Panc1 (cell line): ENCODE results near the gene ME2.

ENCODE experiments used
- POLR2AphosphoS5 ChIP-seq: IDR thresholded peaks from 2 replicates; pipeline ENCODE4 v1.6.1; 2012; ENCODE audit warnings: mild to moderate bottlenecking, low read depth, low read length, moderate library complexity
- REST ChIP-seq, 2 experiments: IDR thresholded peaks; 2 replicates each; pipeline ENCODE4 v1.6.1; 2011 to 2012; ENCODE audit warnings: low read depth in 2 of 2, control low read depth in 1 of 2, low read length in 1 of 2, mild to moderate bottlenecking in 1 of 2, moderate library complexity in 1 of 2; ENCODE audit not compliant: insufficient read depth in 1 of 2
- SIN3A ChIP-seq: IDR thresholded peaks from 2 replicates; pipeline ENCODE4 v1.6.1; 2012; ENCODE audit warnings: low read depth, mild to moderate bottlenecking, low read length, moderate library complexity, borderline replicate concordance; ENCODE audit not compliant: insufficient read depth
- TCF7L2 ChIP-seq: IDR thresholded peaks from 2 replicates; pipeline ENCODE4 v1.6.1; 2011; ENCODE audit warnings: mild to moderate bottlenecking, low read depth, low read length, inconsistent platforms
- TF ChIP-seq, protein P1 (sequence below): fragments of 450-650 bp; IDR thresholded peaks from 2 replicates; pipeline ENCODE4 v1.5.1; 2017; ENCODE audit warnings: mild to moderate bottlenecking

- TF ChIP-seq, protein P1, sequence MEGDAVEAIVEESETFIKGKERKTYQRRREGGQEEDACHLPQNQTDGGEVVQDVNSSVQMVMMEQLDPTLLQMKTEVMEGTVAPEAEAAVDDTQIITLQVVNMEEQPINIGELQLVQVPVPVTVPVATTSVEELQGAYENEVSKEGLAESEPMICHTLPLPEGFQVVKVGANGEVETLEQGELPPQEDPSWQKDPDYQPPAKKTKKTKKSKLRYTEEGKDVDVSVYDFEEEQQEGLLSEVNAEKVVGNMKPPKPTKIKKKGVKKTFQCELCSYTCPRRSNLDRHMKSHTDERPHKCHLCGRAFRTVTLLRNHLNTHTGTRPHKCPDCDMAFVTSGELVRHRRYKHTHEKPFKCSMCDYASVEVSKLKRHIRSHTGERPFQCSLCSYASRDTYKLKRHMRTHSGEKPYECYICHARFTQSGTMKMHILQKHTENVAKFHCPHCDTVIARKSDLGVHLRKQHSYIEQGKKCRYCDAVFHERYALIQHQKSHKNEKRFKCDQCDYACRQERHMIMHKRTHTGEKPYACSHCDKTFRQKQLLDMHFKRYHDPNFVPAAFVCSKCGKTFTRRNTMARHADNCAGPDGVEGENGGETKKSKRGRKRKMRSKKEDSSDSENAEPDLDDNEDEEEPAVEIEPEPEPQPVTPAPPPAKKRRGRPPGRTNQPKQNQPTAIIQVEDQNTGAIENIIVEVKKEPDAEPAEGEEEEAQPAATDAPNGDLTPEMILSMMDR, result no peak
- TF ChIP-seq POLR2AphosphoS5 (no peak), REST (IDR thresholded peaks at IDR 0.05; ENCODE audit: insufficient read depth in 1 of 2, low read depth in 2 of 2, low read length in 1 of 2) (no peak), SIN3A (no peak), TCF7L2 (no peak)
Observed at GRCh38 chr18:50879302-50880118, 592 bp downstream of the ME2 start.
